H9 (cell line): ENCODE measurements around the gene EML4. TPM values are rescaled to one million over a fixed set of nuclear protein-coding genes. Genes with fewer than 3 reads are reported as not detected.

Source experiments
- DNase-seq: peaks from one replicate; pipeline ENCODE4 v3.0.0-alpha.2; 2017
- H2AFZ ChIP-seq: one replicate; pipeline ENCODE4 v1.6.1; 2013; ENCODE audit warnings: mild to moderate bottlenecking, low read length, control low read depth, moderate library complexity
- H2AK5ac ChIP-seq: 2 replicates; pipeline ENCODE4 v1.6.1; 2013; ENCODE audit warnings: low read length, control low read depth, mixed read lengths; ENCODE audit not compliant: insufficient read length
- H2BK120ac ChIP-seq: one replicate; pipeline ENCODE4 v1.6.1; 2013; ENCODE audit warnings: low read depth, mild to moderate bottlenecking, low read length, control low read depth, inconsistent platforms; ENCODE audit not compliant: poor library complexity, severe bottlenecking
- H2BK12ac ChIP-seq: 2 replicates; pipeline ENCODE4 v1.6.1; 2013; ENCODE audit warnings: low read length, control low read depth, mixed read lengths, low read depth; ENCODE audit not compliant: insufficient read length
- H2BK15ac ChIP-seq: 2 replicates; pipeline ENCODE4 v1.6.1; 2013; ENCODE audit warnings: low read depth, low read length, control low read depth
- H2BK20ac ChIP-seq: one replicate; pipeline ENCODE4 v1.6.1; 2013; ENCODE audit warnings: low read depth, mild to moderate bottlenecking, low read length, control low read depth, inconsistent platforms; ENCODE audit not compliant: poor library complexity, severe bottlenecking
- H2BK5ac ChIP-seq: 2 replicates; pipeline ENCODE4 v1.6.1; 2013; ENCODE audit warnings: low read length, control low read depth, mixed read lengths; ENCODE audit not compliant: insufficient read length
- H3K14ac ChIP-seq: 2 replicates; pipeline ENCODE4 v1.6.1; 2013; ENCODE audit warnings: low read length, control low read depth; ENCODE audit not compliant: insufficient read depth
- H3K18ac ChIP-seq: 2 replicates; pipeline ENCODE4 v1.6.1; 2013; ENCODE audit warnings: low read depth, mild to moderate bottlenecking, mixed read lengths, low read length, control low read depth; ENCODE audit not compliant: insufficient read length
- H3K23ac ChIP-seq: 2 replicates; pipeline ENCODE4 v1.6.1; 2013; ENCODE audit warnings: low read length, control low read depth, mixed read lengths, low read depth; ENCODE audit not compliant: insufficient read length
- H3K23me2 ChIP-seq: 2 replicates; pipeline ENCODE4 v1.6.1; 2013; ENCODE audit warnings: low read depth, mild to moderate bottlenecking, mixed read lengths, low read length, control low read depth; ENCODE audit not compliant: insufficient read length, poor library complexity, severe bottlenecking
- H3K27ac ChIP-seq: 2 replicates; pipeline ENCODE4 v1.5.1; 2013; ENCODE audit warnings: low read length, control low read depth, mixed read lengths, low read depth; ENCODE audit not compliant: insufficient read length
- H3K27me3 ChIP-seq: 2 replicates; pipeline ENCODE4 v1.6.1; 2013; ENCODE audit warnings: low read length, control low read depth, inconsistent platforms; ENCODE audit not compliant: insufficient read depth
- H3K4ac ChIP-seq: 2 replicates; pipeline ENCODE4 v1.6.1; 2013; ENCODE audit warnings: low read depth, mild to moderate bottlenecking, control low read depth, inconsistent platforms, low read length, moderate library complexity
- H3K4me1 ChIP-seq: 2 replicates; pipeline ENCODE4 v1.6.1; 2013; ENCODE audit warnings: low read length, control low read depth, inconsistent platforms; ENCODE audit not compliant: insufficient read depth
- H3K4me2 ChIP-seq: 2 replicates; pipeline ENCODE4 v1.6.1; 2013; ENCODE audit warnings: low read length, control low read depth, mixed read lengths; ENCODE audit not compliant: insufficient read length, insufficient read depth
- H3K56ac ChIP-seq: 2 replicates; pipeline ENCODE4 v1.6.1; 2013; ENCODE audit warnings: low read depth, mild to moderate bottlenecking, mixed read lengths, low read length, control low read depth; ENCODE audit not compliant: insufficient read length
- H3K79me1 ChIP-seq: 2 replicates; pipeline ENCODE4 v1.6.1; 2013; ENCODE audit warnings: low read depth, mild to moderate bottlenecking, moderate library complexity, low read length, control low read depth, inconsistent platforms; ENCODE audit not compliant: insufficient read depth, poor library complexity, severe bottlenecking
- H3K79me2 ChIP-seq: 2 replicates; pipeline ENCODE4 v1.6.1; 2013; ENCODE audit warnings: low read length, control low read depth, inconsistent platforms; ENCODE audit not compliant: insufficient read depth
- H3K9ac ChIP-seq: 2 replicates; pipeline ENCODE4 v1.6.1; 2013; ENCODE audit warnings: low read length, control low read depth, mixed read lengths; ENCODE audit not compliant: insufficient read length; ENCODE audit errors: extremely low read depth
- H3K9me3 ChIP-seq: one replicate; pipeline ENCODE4 v1.6.1; 2013; ENCODE audit warnings: low read depth, low read length, inconsistent platforms; ENCODE audit not compliant: control insufficient read depth
- H3T11ph ChIP-seq: one replicate; pipeline ENCODE4 v1.6.1; 2013; ENCODE audit warnings: mild to moderate bottlenecking, low read length, control low read depth, inconsistent platforms
- H4K20me1 ChIP-seq: one replicate; pipeline ENCODE4 v1.6.1; 2013; ENCODE audit not compliant: control insufficient read depth, insufficient read length, insufficient read depth
- H4K5ac ChIP-seq: 2 replicates; pipeline ENCODE4 v1.6.1; 2013; ENCODE audit warnings: low read depth, mild to moderate bottlenecking, mixed read lengths, low read length, control low read depth; ENCODE audit not compliant: insufficient read length
- H4K8ac ChIP-seq: replicated peaks from 2 replicates; pipeline ENCODE4 v1.6.1; 2013; ENCODE audit warnings: low read length, control low read depth, mixed read lengths, low read depth; ENCODE audit not compliant: insufficient read length
- H4K91ac ChIP-seq: 2 replicates; pipeline ENCODE4 v1.6.1; 2013; ENCODE audit warnings: low read depth, mild to moderate bottlenecking, moderate library complexity, mixed read lengths, low read length, control low read depth; ENCODE audit not compliant: insufficient read length
- H3K27ac Mint-ChIP-seq, 3 experiments: 2 replicates in 2 of 3; 3 replicates in 1 of 3; pipeline ENCODE4 v1.8.0; 2020 to 2021; ENCODE audit warnings: mixed read lengths in 3 of 3, mild to moderate bottlenecking in 1 of 3, moderate library complexity in 1 of 3
- H3K27me3 Mint-ChIP-seq: 2 replicates; pipeline ENCODE4 v1.8.0; 2021; ENCODE audit warnings: low read depth, mild to moderate bottlenecking, moderate library complexity, mixed read lengths
- H3K36me3 Mint-ChIP-seq, 3 experiments: 2 replicates in 2 of 3; 3 replicates in 1 of 3; pipeline ENCODE4 v1.8.0; 2020 to 2021; ENCODE audit warnings: low read depth in 3 of 3, mixed read lengths in 3 of 3; ENCODE audit not compliant: insufficient read depth in 1 of 3
- H3K4me1 Mint-ChIP-seq, 2 experiments: 2 replicates each; pipeline ENCODE4 v1.8.0; 2020; ENCODE audit warnings: mixed read lengths in 2 of 2
- H3K4me3 Mint-ChIP-seq, 2 experiments: 2 replicates in 1 of 2; 3 replicates in 1 of 2; pipeline ENCODE4 v1.8.0; 2020 to 2021; ENCODE audit warnings: mild to moderate bottlenecking in 2 of 2, mixed read lengths in 2 of 2, moderate library complexity in 1 of 2
- H3K9me3 Mint-ChIP-seq, 2 experiments: 2 replicates in 1 of 2; 3 replicates in 1 of 2; pipeline ENCODE4 v1.8.0; 2020; ENCODE audit warnings: mild to moderate bottlenecking in 2 of 2, mixed read lengths in 2 of 2, moderate library complexity in 1 of 2
- CTCF ChIP-seq: fragments of 200-600 bp; sonication (generic); conservative IDR thresholded peaks from 3 replicates; pipeline ENCODE4 v1.8.0; 2021; ENCODE audit warnings: antibody characterized with exemption, mild to moderate bottlenecking
- WGBS: extraction: QIAGEN DNeasy Blood & Tissue Kit; methylation state at CpG from one replicate; pipeline ENCODE4 v1.1.7; 2013; ENCODE audit warnings: missing lambda C conversion rate, low lambda C conversion rate, mixed read lengths; ENCODE audit not compliant: insufficient read length; ENCODE audit errors: extremely low coverage; 5-methylcytosine and 5-hydroxymethylcytosine counted together
- total RNA-seq: library from RNA; stranded (reverse); gene quantifications from 2 replicates; pipeline ENCODE4 v1.2.1, GENCODE V29; 2021

The EML4 gene
- total RNA-seq, 1 experiment from 2014 or later: 68.6 TPM

GRCh38 chr2:42290005-42290404 lies 120.9 kb downstream of the EML4 start:
- no peak overlapping the region for H2AK5ac ChIP-seq
- no peak overlapping the region for H3K23ac ChIP-seq
- no peak overlapping the region for H3K9ac ChIP-seq
- no peak for TF ChIP-seq CTCF
- no peak overlapping the region for H2BK20ac ChIP-seq
- no peak overlapping the region for H3K4me3 Mint-ChIP-seq
- H2BK15ac ChIP-seq: no peak overlapping the region
- no peak overlapping the region for H3K4me2 ChIP-seq
- H3K9me3 Mint-ChIP-seq: no peaks in the 10 kb centered on the region
- H3K27me3 ChIP-seq: no peaks in the 10 kb centered on the region
- no peak overlapping the region for H2BK12ac ChIP-seq
- no peak overlapping the region for H3K4ac ChIP-seq
- H3K9me3 ChIP-seq: no peaks in the 10 kb centered on the region
- H2AFZ ChIP-seq: no peak overlapping the region
- no peaks in the 10 kb centered on the region for H3K79me2 ChIP-seq
- H3K23me2 ChIP-seq: no peaks in the 10 kb centered on the region
- no peak overlapping the region for H2BK120ac ChIP-seq
- no peak overlapping the region for H3K27ac ChIP-seq
- H2BK5ac ChIP-seq: no peak overlapping the region
- no peaks in the 10 kb centered on the region for H3K4me1 Mint-ChIP-seq
- H3K27me3 Mint-ChIP-seq: no peaks in the 10 kb centered on the region
- no peaks in the 10 kb centered on the region for H4K20me1 ChIP-seq
- no peak for DNase-seq
- no peaks in the 10 kb centered on the region for H3K4me1 ChIP-seq
- no peak overlapping the region for H3K27ac Mint-ChIP-seq
- no peak overlapping the region for H4K8ac ChIP-seq
- H3T11ph ChIP-seq: no peak overlapping the region
- no peaks in the 10 kb centered on the region for H3K79me1 ChIP-seq
- H4K5ac ChIP-seq: no peak overlapping the region
- no peak overlapping the region for H3K14ac ChIP-seq
- peaks cover 5 to 31% (median 29%) of the 10 kb centered on the region in 3 experiments; a peak in 5 of 7 replicates for H3K36me3 Mint-ChIP-seq
- H3K56ac ChIP-seq: no peak overlapping the region
- H3K18ac ChIP-seq: no peak overlapping the region
- H4K91ac ChIP-seq: no peak overlapping the region
- WGBS: no CpG with 5 or more reads among the region's 8 CpGs
